Measurements from ENCODE around the gene FBLN2. TPM values are rescaled to one million over a fixed set of nuclear protein-coding genes. Genes with fewer than 3 reads are reported as not detected.

FBLN2 gene
- polyA plus RNA-seq, 3 donors, result 0.08 TPM; not detected in 2

DNA sequence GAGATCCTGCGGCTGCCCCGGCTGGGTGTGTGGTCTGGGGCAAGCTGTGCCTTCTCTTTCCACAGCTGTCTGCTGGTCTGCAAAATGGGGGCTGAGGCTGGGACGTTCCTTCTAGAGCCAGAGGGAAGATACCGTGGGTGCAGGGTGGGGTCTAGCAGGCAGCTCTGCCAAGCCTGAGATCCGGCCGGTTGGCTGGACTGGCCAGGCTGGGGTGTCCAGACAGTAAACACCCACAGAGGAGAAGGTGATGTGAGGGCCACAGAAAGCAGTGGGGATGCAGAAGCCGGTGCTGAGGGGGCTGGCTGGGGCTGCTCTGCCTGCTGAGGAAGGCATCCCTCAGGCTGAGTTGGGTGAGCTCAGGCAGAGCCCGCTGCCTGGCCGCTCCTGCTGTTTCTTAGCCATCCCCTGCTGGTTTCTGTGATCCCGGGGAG lies 46.1 kb downstream of the FBLN2 start:
- Histone ChIP-seq H3K79me2 (ENCODE audit: insufficient read depth, low read length) (no peaks in the 10 kb centered on the region), H3K4me1 (ENCODE audit: control insufficient read depth in 1 of 2, insufficient read depth in 2 of 2, low read length in 2 of 2) (no peaks in the 10 kb centered on the region), H3K4me3 (replicated peaks in 1 of 3; ENCODE audit: low read depth in 2 of 3, low read length in 3 of 3) (no peak overlapping the region), H3K27ac (ENCODE audit: low read depth in 1 of 2, low read length in 2 of 2) (no peak overlapping the region), H4K20me1 (ENCODE audit: insufficient read depth, low read length) (no peaks in the 10 kb centered on the region), H3K27me3 (ENCODE audit: control insufficient read depth in 2 of 2, insufficient read depth in 2 of 2, low read length in 2 of 2) (no peaks in the 10 kb centered on the region), H3K4me2 (replicated peaks; ENCODE audit: extremely low read depth, low read length, poor library complexity, severe bottlenecking) (no peak overlapping the region), H2AFZ (ENCODE audit: insufficient read depth, low read depth, low read length, poor library complexity, severe bottlenecking) (no peak overlapping the region), H3K9me3 (replicated peaks in 1 of 2; ENCODE audit: control insufficient read depth in 1 of 2, insufficient read depth in 1 of 2, low read length in 2 of 2) (no peaks in the 10 kb centered on the region), H3K36me3 (replicated peaks in 1 of 2; ENCODE audit: control insufficient read depth in 1 of 2, insufficient read depth in 2 of 2, low read length in 2 of 2) (no peaks in the 10 kb centered on the region), H3K9ac (ENCODE audit: insufficient read depth, low read length, poor library complexity, severe bottlenecking) (no peak overlapping the region)
- TF ChIP-seq, protein P1, sequence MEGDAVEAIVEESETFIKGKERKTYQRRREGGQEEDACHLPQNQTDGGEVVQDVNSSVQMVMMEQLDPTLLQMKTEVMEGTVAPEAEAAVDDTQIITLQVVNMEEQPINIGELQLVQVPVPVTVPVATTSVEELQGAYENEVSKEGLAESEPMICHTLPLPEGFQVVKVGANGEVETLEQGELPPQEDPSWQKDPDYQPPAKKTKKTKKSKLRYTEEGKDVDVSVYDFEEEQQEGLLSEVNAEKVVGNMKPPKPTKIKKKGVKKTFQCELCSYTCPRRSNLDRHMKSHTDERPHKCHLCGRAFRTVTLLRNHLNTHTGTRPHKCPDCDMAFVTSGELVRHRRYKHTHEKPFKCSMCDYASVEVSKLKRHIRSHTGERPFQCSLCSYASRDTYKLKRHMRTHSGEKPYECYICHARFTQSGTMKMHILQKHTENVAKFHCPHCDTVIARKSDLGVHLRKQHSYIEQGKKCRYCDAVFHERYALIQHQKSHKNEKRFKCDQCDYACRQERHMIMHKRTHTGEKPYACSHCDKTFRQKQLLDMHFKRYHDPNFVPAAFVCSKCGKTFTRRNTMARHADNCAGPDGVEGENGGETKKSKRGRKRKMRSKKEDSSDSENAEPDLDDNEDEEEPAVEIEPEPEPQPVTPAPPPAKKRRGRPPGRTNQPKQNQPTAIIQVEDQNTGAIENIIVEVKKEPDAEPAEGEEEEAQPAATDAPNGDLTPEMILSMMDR (IDR thresholded peaks at IDR 0.05), result no peak
- H3K36me3 Mint-ChIP-seq, result no peaks in the 10 kb centered on the region
- no peaks in the 10 kb centered on the region for H3K4me1 Mint-ChIP-seq
- peaks cover 2 to 7% (median 2%) of the 10 kb centered on the region in 3 donors for H3K27me3 Mint-ChIP-seq (ENCODE audit: low read depth in 3 of 3)
- H3K4me3 Mint-ChIP-seq, result no peak overlapping the region
- no peak for DNase-seq
- 90% methylated on average over 8 of the region's 10 CpGs for WGBS (ENCODE audit: insufficient coverage)
- intact Hi-C loops (cut with micrococcal nuclease), result no loop called here
- H3K27ac Mint-ChIP-seq, result no peak overlapping the region
- H3K9me3 Mint-ChIP-seq, result no peaks in the 10 kb centered on the region

DNA sequence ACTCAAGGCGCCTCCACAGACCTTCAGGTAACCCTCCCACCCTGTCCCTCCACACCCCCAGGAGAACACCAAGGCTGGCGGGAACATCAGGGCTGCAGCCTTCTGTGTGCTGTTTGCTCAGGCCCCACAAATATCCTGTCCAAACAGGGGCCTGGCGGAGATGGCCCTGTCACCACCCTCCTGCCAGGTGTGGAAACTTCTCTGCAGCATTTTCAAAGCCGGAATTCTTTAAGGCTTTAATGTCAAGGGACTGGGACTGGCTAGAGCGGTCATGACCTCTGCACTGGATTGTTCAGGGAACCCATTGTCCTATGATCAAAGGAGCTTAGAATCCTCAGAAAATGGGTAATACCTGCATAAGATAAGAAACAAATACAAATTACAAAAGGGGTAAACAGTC lies 46.6 kb downstream of the FBLN2 start:
- Histone ChIP-seq H2AFZ (ENCODE audit: insufficient read depth, low read depth, low read length, poor library complexity, severe bottlenecking) (no peak overlapping the region), H3K9me3 (replicated peaks in 1 of 2; ENCODE audit: control insufficient read depth in 1 of 2, insufficient read depth in 1 of 2, low read length in 2 of 2) (no peaks in the 10 kb centered on the region), H3K36me3 (replicated peaks in 1 of 2; ENCODE audit: control insufficient read depth in 1 of 2, insufficient read depth in 2 of 2, low read length in 2 of 2) (no peaks in the 10 kb centered on the region), H3K79me2 (ENCODE audit: insufficient read depth, low read length) (no peaks in the 10 kb centered on the region), H3K27me3 (ENCODE audit: control insufficient read depth in 2 of 2, insufficient read depth in 2 of 2, low read length in 2 of 2) (no peaks in the 10 kb centered on the region), H3K9ac (ENCODE audit: insufficient read depth, low read length, poor library complexity, severe bottlenecking) (no peak overlapping the region), H3K4me1 (ENCODE audit: control insufficient read depth in 1 of 2, insufficient read depth in 2 of 2, low read length in 2 of 2) (no peaks in the 10 kb centered on the region), H3K27ac (ENCODE audit: low read depth in 1 of 2, low read length in 2 of 2) (no peak overlapping the region), H4K20me1 (ENCODE audit: insufficient read depth, low read length) (no peaks in the 10 kb centered on the region), H3K4me3 (replicated peaks in 1 of 3; ENCODE audit: low read depth in 2 of 3, low read length in 3 of 3) (no peak overlapping the region), H3K4me2 (replicated peaks; ENCODE audit: extremely low read depth, low read length, poor library complexity, severe bottlenecking) (no peak overlapping the region)
- Mint-ChIP-seq H3K36me3 (no peaks in the 10 kb centered on the region), H3K9me3 (no peaks in the 10 kb centered on the region), H3K27me3 (ENCODE audit: low read depth in 3 of 3) (peaks cover 2 to 7% (median 2%) of the 10 kb centered on the region in 3 donors), H3K4me3 (no peak overlapping the region), H3K4me1 (no peaks in the 10 kb centered on the region), H3K27ac (no peak overlapping the region)
- intact Hi-C loops (cut with micrococcal nuclease), result no loop called here
- WGBS (ENCODE audit: insufficient coverage), result 96% methylated on average over 5 of the region's 5 CpGs
- TF ChIP-seq, protein P1 (IDR thresholded peaks at IDR 0.05), result no peak
- no peak for DNase-seq

All from CD14-positive monocyte (primary cell).